Mucosa of stomach (tissue), 1 donor: Measurements from ENCODE around the gene BRI3.

ENCODE experiments used
- H3K27me3 ChIP-seq: one replicate; pipeline ENCODE4 v1.7.0; 2013; ENCODE audit warnings: mild to moderate bottlenecking, low read length; ENCODE audit not compliant: control insufficient read depth, insufficient read depth
- H3K36me3 ChIP-seq: one replicate; pipeline ENCODE4 v1.7.0; 2013; ENCODE audit warnings: low read length; ENCODE audit not compliant: control insufficient read depth, insufficient read depth
- H3K4me1 ChIP-seq: one replicate; pipeline ENCODE4 v1.7.0; 2013; ENCODE audit warnings: mild to moderate bottlenecking, low read length; ENCODE audit not compliant: control insufficient read depth, insufficient read depth
- H3K4me3 ChIP-seq: one replicate; pipeline ENCODE4 v1.7.0; 2013; ENCODE audit warnings: low read length
- H3K9ac ChIP-seq: one replicate; pipeline ENCODE4 v1.7.0; 2013; ENCODE audit warnings: mild to moderate bottlenecking, low read length, moderate library complexity
- H3K9me3 ChIP-seq: one replicate; pipeline ENCODE4 v1.7.0; 2013; ENCODE audit warnings: mild to moderate bottlenecking, low read length, moderate library complexity; ENCODE audit not compliant: control insufficient read depth
- donor health status: Pancreatic carcinoma.

The BRI3 gene

GRCh38 chr7:98294326-98294725 is 12.8 kb downstream of the BRI3 start:
- Histone ChIP-seq H3K9ac (no peak overlapping the region), H3K4me3 (no peak overlapping the region), H3K27me3 (no peaks in the 10 kb centered on the region), H3K4me1 (peaks cover 39% of the 10 kb centered on the region), H3K36me3 (peaks cover 42% of the 10 kb centered on the region), H3K9me3 (no peaks in the 10 kb centered on the region)

- H3K9ac ChIP-seq, result no peak overlapping the region
- H3K36me3 ChIP-seq, result peaks cover 37% of the 10 kb centered on the region
- no peak overlapping the region for H3K4me3 ChIP-seq
- peaks cover 34% of the 10 kb centered on the region for H3K4me1 ChIP-seq
- H3K27me3 ChIP-seq, result no peaks in the 10 kb centered on the region
- no peaks in the 10 kb centered on the region for H3K9me3 ChIP-seq
Measured at GRCh38 chr7:98294798-98295382, 13.4 kb downstream of the BRI3 start.

GRCh38 chr7:98295467-98296192 is 14.1 kb downstream of the BRI3 start:
- Histone ChIP-seq H3K4me3 (no peak overlapping the region), H3K9me3 (no peaks in the 10 kb centered on the region), H3K9ac (no peak overlapping the region), H3K27me3 (no peaks in the 10 kb centered on the region), H3K4me1 (peaks cover 33% of the 10 kb centered on the region), H3K36me3 (peaks cover 42% of the 10 kb centered on the region)

GRCh38 chr7:98296833-98297232 is 15.3 kb downstream of the BRI3 start:
- no peak overlapping the region for H3K9ac ChIP-seq
- no peak overlapping the region for H3K4me3 ChIP-seq
- no peaks in the 10 kb centered on the region for H3K27me3 ChIP-seq
- peaks cover 38% of the 10 kb centered on the region for H3K36me3 ChIP-seq
- peaks cover 21% of the 10 kb centered on the region for H3K4me1 ChIP-seq
- H3K9me3 ChIP-seq, result no peaks in the 10 kb centered on the region

- Histone ChIP-seq H3K4me1 (peaks cover 18% of the 10 kb centered on the region), H3K27me3 (no peaks in the 10 kb centered on the region), H3K9me3 (no peaks in the 10 kb centered on the region), H3K9ac (no peak overlapping the region), H3K36me3 (peaks cover 30% of the 10 kb centered on the region), H3K4me3 (no peak overlapping the region)
Measured at GRCh38 chr7:98297626-98298286, 16.3 kb downstream of the BRI3 start.

GRCh38 chr7:98300595-98301372 is 19.3 kb downstream of the BRI3 start:
- Histone ChIP-seq H3K4me1 (peaks cover 6% of the 10 kb centered on the region), H3K36me3 (peaks cover 22% of the 10 kb centered on the region), H3K27me3 (no peaks in the 10 kb centered on the region), H3K4me3 (no peak overlapping the region), H3K9me3 (no peaks in the 10 kb centered on the region), H3K9ac (no peak overlapping the region)

GRCh38 chr7:98301693-98302470 is 20.4 kb downstream of the BRI3 start:
- Histone ChIP-seq H3K9ac (no peak overlapping the region), H3K36me3 (peaks cover 25% of the 10 kb centered on the region), H3K9me3 (no peaks in the 10 kb centered on the region), H3K4me1 (peaks cover 9% of the 10 kb centered on the region), H3K4me3 (no peak overlapping the region), H3K27me3 (no peaks in the 10 kb centered on the region)

- Histone ChIP-seq H3K9ac (no peak overlapping the region), H3K4me1 (peaks cover 9% of the 10 kb centered on the region), H3K9me3 (no peaks in the 10 kb centered on the region), H3K4me3 (no peak overlapping the region), H3K36me3 (peaks cover 33% of the 10 kb centered on the region), H3K27me3 (no peaks in the 10 kb centered on the region)
Measured at GRCh38 chr7:98303176-98303865, 21.8 kb downstream of the BRI3 start.

GRCh38 chr7:98303906-98304305 is 22.4 kb downstream of the BRI3 start:
- H3K9me3 ChIP-seq, result no peaks in the 10 kb centered on the region
- peaks cover 33% of the 10 kb centered on the region for H3K36me3 ChIP-seq
- H3K4me3 ChIP-seq, result no peak overlapping the region
- H3K27me3 ChIP-seq, result no peaks in the 10 kb centered on the region
- peaks cover 9% of the 10 kb centered on the region for H3K4me1 ChIP-seq
- no peak overlapping the region for H3K9ac ChIP-seq

GRCh38 chr7:98305951-98306535 is 24.6 kb downstream of the BRI3 start:
- H3K9ac ChIP-seq, result no peak overlapping the region
- peaks cover 9% of the 10 kb centered on the region for H3K4me1 ChIP-seq
- no peaks in the 10 kb centered on the region for H3K9me3 ChIP-seq
- H3K27me3 ChIP-seq, result no peaks in the 10 kb centered on the region
- no peak overlapping the region for H3K4me3 ChIP-seq
- H3K36me3 ChIP-seq, result peaks cover 28% of the 10 kb centered on the region
